ENCODE data around the gene TTC9B.

Gene TTC9B

GRCh38 chr19:40217027-40217810, 965 bp downstream of the TTC9B start:
- no peak for DNase-seq (ENCODE audit: low spot score)

GRCh38 chr19:40216777-40217026, 1.5 kb downstream of the TTC9B start:
- DNase-seq (ENCODE audit: low spot score) = no peak
- in situ Hi-C loops (cut with MboI; ENCODE audit: low sequenced_read_pairs, unreplicated experiment) = no loop called here
- TF ChIP-seq CTCF (IDR thresholded peaks at IDR 0.05; ENCODE audit: borderline replicate concordance, control extremely low read depth, extremely low read depth, insufficient read depth, missing control alignments) = no peak

More at GRCh38 chr19:40217027-40217810, 965 bp downstream of the TTC9B start:
- in situ Hi-C loops (cut with MboI; ENCODE audit: low sequenced_read_pairs, unreplicated experiment) = no loop called here
- TF ChIP-seq CTCF (IDR thresholded peaks at IDR 0.05; ENCODE audit: borderline replicate concordance, control extremely low read depth, extremely low read depth, insufficient read depth, missing control alignments) = peak; percentile 16

GRCh38 chr19:40216013-40216776, 2.0 kb downstream of the TTC9B start:
- DNase-seq (ENCODE audit: low spot score) = no peak
- in situ Hi-C loops (cut with MboI; ENCODE audit: low sequenced_read_pairs, unreplicated experiment) = no loop called here
- no peak for TF ChIP-seq CTCF (IDR thresholded peaks at IDR 0.05; ENCODE audit: borderline replicate concordance, control extremely low read depth, extremely low read depth, insufficient read depth, missing control alignments)

- in situ Hi-C loops (cut with MboI; ENCODE audit: low sequenced_read_pairs, unreplicated experiment) = no loop called here
- DNase-seq (ENCODE audit: low spot score) = no peak
- no peak for TF ChIP-seq CTCF (IDR thresholded peaks at IDR 0.05; ENCODE audit: borderline replicate concordance, control extremely low read depth, extremely low read depth, insufficient read depth, missing control alignments)
Observed at GRCh38 chr19:40214936-40215335, 3.2 kb downstream of the TTC9B start.

DNA sequence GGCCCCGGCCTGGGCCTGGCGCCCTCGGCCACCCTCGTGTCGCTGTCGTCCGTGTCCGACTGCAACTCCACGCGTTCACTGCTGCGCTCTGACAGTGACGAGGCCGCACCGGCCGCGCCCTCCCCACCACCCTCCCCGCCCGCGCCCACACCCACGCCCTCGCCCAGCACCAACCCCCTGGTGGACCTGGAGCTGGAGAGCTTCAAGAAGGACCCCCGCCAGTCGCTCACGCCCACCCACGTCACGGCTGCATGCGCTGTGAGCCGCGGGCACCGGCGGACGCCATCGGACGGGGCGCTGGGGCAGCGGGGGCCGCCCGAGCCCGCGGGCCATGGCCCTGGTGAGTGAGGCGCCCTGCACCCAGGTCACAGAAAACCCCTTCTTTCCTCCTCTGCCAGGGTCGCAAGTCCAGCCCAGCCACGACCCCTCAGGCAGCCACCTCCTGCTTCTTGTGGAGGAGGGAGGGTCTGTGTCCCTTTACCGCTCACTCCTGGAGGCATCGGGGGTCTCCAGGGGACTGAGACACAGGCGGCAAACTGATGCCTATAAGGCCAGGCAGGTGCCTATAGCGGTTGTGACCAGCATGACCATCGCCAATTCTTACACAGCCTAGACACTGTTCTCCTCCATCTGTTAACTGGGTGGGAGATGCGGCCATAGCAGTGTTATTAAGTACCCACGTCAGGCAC, 4.2 kb downstream of the TTC9B start:
- no peak for DNase-seq (ENCODE audit: low spot score)
- in situ Hi-C loops (cut with MboI; ENCODE audit: low sequenced_read_pairs, unreplicated experiment) = no loop called here
- no peak for TF ChIP-seq CTCF (IDR thresholded peaks at IDR 0.05; ENCODE audit: borderline replicate concordance, control extremely low read depth, extremely low read depth, insufficient read depth, missing control alignments)

- in situ Hi-C loops (cut with MboI; ENCODE audit: low sequenced_read_pairs, unreplicated experiment) = no loop called here
- no peak for DNase-seq (ENCODE audit: low spot score)
- no peak for TF ChIP-seq CTCF (IDR thresholded peaks at IDR 0.05; ENCODE audit: borderline replicate concordance, control extremely low read depth, extremely low read depth, insufficient read depth, missing control alignments)
Observed at GRCh38 chr19:40213251-40213829, 4.8 kb downstream of the TTC9B start.

Data from GM13976 (cell line).